KG1 (cell line): ENCODE data around the gene EXOC6B.

Source experiments
- DNase-seq: peaks from one replicate; lab custom pipeline; 2025; lab: John Stamatoyannopoulos, UW

Gene EXOC6B

DNA sequence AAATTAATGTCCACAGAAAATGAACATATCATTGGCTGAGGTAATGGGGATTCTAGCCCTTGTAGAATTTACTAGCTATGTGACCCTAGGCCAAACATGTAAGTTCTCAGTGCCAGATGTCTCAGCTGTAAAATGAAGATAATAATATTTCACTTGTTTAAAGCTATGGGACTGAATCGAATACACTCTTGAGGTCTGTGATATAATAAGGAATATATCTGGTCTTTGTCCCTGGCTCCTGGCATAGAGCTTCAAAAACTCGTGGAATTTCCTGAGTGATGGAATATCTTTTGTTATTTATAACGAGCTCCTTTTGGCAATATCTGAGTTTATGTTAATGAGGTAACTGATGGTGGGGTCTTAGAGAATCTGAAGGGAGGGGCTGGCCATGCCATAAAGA lies 476.8 kb downstream of the EXOC6B start:
- DNase-seq, result no peak

DNA sequence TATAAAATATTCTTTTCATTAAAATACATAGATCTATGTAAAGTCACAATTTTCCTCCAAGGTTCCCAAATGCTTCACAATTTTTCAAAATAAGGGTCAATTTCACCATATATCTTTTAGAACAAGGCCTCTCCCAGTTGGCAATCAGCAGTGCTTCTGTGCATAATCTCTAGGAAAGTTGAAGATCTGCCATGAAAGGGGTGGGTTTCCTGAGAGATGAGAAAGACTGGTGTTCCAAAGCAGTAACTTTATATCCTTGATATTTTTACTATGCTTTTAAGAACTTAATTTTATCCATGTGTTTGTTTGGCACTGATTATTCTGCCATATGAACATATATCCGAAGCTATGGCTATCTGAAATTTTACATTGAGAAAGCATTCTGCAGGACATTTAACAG lies 478.8 kb downstream of the EXOC6B start:
- no peak for DNase-seq

DNA sequence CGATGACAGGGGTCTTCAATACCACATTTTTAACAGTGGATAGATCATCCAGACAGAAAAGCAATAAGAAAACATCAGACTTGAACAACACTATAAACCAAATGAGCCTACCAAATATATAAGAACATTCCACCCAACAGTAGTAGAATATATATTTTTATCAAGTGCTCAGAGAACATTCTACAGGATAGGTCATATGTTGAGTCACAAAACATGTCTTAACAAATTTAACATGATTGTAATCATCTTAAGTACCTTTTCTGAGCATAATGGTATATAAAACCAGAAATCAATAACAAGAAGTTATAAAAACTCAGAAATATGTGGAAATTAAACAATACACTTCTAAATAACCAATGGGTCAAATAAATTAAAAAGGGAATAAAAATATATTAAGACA lies 484.2 kb downstream of the EXOC6B start:
- DNase-seq, result no peak

DNA sequence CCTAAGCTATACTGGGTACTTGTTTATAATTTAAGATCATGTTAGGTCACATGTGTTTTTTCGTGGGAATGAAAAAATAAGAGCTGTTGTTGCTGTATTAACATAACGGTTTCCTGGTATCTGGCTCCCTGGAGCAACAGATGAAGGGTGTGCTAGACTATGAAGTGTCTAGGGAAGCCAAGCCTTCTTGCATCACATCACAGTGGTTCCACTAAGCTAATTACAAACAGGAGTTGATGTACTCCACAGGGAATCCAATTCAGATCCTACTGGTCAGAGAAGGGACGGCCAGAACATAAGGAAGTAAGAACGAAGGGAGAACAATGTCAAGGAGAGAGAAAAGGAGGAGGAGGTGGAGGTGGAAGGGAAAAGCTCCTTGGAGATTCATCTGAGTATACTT lies 485.2 kb downstream of the EXOC6B start:
- no peak for DNase-seq

DNA sequence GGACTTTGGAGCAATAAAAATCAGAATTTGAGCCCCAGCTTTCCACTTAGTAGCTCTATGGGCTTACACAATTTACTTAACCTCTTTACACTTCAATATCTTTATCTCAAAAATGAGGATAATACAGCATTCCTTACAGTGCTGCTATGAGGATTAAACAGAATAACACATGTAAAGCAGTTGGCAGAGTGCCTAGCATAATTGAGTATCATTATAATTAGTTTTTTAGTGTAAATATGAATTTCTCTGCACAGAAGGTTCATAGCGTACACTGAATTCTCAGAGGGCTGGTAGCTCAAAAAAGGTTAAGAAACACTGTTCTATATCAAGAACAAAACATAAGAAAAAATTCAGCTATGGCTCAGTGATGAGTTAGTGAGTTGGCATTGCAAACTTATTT lies 487.8 kb downstream of the EXOC6B start:
- DNase-seq, result no peak

DNA sequence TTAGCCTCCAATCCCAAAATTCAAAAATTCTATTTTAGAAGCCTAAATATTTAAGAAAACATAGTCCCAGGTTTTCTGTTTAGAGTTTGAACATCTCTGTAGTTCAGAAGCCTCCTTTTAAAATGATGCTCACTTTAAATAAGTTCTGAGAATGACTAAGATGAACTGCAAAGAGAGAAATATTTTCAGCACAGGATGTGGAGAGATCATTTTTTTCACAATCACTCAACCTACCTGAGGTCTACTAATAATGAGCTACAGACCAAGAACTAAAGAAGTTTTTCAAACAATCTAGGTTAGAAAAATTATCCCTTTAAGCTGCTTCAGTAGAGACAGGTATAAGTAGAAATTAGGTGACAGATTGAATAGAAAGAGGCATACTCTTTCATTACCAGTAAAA lies 493.1 kb downstream of the EXOC6B start:
- DNase-seq, result no peak

DNA sequence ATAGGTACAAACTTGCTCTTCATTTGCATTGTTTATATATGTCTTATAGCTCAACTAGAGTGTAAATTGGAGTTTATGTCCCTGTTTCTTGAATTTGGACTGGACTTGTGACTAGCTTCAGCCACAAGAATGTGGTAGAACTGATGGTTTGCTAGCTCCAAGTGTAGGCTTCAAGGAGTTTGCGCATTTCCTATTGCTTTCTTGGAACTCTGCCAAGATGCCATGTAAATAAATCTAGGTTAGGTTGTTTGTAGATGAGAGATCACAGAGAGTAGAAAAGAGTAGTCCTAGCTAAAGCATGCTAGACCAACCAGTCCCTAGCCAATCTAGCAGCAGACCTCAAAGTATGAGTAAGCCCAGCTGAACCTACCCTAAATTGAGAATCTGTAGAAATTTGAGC lies 495.2 kb downstream of the EXOC6B start:
- DNase-seq, result no peak

DNA sequence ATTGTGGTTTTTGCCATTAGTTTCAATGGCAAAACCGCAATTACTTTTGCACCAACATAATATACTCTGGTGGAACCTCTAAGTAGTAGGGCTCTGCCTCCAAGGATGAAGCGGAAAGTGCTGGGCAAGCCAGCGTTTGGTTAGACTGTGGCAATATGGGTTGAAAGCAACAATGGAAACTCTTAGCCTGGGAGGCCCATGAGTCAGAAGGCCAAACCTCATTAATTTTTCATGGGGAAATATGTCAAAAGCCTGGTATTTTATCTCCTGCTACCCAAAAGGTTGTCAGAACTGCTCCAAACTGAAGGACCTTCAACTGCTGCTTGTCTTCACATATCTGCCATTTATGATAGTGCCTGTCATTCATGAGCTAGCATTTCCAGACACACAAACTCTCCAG lies 499.1 kb downstream of the EXOC6B start:
- no peak for DNase-seq

DNA sequence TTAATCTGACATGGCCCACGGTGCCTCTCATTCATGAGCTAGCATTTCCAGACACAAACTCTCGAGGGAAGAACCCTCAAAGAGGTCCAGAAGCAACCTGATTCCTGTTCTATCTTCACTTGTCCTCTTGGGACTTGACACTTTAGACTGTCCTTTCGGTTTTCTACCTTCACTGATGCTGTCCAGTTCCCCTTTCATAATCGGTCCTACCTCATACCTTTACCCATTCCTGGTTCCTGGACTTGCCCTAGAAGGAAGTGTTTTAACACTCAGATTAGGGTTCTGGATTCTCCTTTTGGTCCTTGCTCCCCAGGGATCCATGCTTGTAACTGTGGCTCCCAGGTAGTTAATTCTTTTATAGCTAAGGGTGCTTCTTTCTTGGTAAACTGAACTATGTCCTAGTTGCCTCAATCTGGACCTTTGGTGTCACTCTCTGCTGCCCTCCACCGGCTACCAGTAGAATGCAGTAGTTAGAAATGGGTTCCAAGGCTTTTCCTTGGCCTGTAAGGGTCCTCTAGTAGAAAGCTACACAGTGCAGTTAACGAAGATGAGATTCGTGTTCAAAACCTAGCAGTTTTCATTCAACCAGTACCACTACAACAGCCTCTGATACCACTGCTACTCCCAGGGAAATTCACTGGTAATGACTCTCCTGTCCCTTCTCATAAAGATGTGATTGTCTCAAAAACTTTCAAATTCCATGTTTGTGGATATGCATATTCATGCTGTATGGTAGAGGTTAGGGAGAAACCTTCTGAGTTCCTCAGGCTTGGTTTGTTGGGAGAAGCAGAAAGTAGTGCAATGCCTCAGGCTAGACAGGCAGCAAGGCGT lies 500.0 kb downstream of the EXOC6B start:
- no peak for DNase-seq

DNA sequence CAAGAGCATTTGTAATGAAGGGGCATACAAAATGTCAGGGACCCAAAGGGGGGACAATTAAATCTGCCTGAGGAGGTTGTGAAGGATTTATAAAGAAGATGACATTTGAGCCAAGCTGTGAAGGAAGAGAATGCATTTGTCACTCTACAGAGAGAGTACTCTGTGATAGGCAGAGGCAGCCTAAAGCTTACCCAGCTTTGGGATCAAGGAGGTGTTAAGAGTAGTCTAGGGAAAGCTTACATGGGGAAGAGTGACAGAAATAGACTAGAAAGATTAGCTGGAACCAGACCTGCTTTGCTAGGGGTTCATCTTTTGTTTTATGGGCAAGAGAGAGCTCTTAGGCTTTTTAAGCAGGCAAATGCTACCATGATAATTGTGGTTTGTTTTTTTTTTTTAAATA lies 509.1 kb downstream of the EXOC6B start:
- no peak for DNase-seq

DNA sequence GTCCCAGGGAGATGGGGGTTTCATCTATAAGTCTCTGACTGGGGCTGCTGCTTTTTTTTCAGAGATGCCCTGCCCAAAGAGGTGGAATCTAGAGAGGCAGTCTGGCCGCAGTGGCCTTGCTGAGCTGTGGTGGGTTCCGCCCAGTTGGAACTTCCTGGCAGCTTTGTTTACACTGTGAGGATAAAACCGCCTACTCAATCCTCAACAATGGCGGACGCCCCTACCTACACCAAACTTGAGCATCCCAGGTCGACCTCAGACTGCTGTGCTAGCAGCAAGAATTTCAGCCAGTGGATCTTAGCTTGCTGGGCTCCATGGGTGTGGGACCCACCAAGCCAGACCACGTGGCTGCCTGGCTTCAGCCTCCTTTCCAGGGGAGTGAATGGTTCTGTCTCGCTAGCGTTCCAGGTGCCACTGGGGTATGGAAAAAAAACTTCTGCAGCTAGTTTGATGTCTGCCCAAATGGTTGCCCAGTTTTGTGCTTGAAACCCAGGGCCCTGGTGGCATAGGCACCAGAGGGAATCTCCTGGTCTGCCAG lies 525.6 kb downstream of the EXOC6B start:
- DNase-seq, result no peak

DNA sequence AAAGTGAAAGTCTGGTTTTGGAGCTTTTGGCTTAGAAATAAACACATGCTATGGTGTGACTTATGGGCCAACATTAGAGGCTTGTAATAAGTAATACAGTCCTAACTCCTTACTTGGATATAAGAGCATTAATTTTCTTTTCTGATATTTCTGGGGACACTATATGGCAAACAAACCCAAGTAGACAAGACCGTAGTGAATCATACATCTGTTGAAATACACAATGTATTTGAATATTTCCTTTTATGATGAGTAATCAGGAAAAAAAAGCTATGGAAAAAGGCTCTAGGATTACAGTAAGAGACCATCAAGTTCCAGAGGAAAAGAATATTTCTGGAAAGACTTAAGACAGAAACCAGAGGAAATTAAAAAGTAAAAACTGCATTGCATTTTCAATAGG lies 532.2 kb downstream of the EXOC6B start:
- DNase-seq, result no peak

DNA sequence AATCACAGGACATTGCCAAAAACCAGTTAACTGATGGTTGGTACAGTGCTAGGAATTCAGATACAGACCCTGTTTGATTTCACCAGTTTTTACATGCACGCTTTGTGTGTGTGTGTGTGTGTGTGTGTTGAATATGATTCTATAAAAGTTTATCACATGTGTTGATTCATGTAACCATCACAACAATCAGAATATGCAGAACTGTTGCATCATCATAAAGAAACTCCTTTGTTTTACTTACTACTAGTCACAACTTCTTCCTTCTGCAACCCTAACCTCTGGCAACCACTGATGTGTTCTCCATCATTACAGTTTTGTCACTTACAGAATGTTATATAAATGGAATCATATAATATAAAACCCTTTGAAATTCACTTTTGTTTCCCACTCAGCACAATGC lies 533.4 kb downstream of the EXOC6B start:
- DNase-seq, result no peak

DNA sequence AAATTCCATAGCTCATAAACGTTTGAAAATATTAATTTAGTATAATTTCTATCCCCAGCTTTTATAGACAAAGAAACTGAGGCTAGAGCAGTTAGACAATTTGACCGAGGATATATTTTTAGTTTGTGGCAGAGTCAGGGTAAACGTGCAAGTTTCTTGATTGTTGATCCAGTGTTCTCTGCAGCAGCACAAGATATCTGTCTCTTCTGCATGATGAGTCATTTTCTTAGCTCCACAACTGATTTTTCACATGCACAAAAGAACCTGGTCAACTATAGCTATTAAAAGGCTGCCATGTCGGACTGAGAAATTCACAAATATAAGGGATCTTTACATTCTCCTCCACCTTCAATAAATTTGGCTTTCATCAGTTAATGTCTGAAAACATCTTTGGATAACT lies 534.8 kb downstream of the EXOC6B start:
- no peak for DNase-seq

DNA sequence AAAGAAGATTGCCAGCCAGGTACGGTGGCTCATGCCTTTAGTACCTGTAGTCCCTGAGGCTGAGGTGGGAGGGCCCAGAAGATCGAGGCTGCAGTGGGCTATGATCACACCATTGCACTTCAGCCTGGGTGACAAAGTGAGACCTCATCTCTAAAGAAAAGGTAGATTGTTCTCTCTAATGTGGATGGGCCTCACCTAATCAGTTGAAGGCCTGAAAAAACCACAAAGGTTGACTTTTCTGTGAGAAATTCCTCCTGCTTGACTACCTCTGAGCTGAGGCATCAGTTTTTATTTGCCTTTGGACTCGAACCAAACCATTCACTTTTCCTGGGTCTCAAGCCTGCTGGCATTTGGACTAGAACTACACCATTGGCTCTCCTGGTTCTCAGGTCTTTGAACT lies 536.1 kb downstream of the EXOC6B start:
- DNase-seq, result no peak

DNA sequence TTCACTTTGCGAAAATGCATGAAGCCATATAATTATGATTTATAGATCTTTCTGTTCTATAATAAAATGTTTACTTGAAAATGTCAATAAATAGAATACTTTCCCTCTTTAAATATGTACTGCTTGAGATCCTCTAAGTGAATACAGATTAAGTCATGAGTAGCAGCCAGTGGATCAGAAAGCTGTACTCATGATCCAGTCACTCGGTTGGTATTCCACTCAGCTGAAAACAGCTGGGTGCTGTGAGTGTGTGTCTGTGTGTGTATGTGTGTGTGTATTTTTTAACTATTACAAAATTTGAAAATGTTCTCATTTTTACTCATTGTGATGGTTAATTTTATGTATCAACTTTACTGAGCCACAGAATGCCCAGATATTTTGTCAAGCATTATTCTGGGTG lies 536.5 kb downstream of the EXOC6B start:
- no peak for DNase-seq

DNA sequence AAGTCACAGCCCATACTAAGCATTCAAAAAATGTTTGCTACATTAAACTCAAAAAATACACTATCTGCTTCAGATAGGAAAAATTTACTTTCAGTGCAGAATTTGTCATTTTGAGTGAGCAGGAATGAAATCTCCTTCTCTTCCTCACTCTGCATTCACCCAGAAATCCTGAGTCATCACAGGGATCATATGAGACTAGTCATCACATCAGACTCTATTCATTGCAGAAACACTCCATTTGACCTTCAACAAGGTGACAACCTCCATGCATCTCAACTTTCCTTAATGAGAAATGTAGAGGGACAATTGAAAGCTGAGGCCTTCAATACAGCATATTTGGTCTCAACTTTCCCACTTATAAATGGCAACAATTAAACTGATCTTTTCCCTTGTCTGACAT lies 547.8 kb downstream of the EXOC6B start:
- DNase-seq, result no peak

DNA sequence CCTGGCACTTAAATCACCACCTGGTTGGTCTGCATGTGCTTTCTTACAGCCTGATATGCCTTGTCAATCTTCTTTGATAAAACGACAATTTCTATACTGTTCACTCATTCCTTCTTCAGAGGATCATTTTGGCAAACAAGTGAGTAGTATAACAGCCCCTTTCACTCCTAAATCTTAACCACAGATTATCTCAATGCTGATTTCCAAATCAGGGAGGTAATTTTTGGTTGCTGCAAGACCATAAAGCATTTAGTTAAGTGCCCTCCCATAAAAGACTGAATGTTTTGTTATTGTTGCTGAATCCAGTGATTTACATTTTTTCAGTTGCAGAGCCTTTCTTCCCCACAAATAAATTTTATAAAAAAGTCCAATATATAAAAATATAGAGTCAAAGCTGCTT lies 549.0 kb downstream of the EXOC6B start:
- no peak for DNase-seq

DNA sequence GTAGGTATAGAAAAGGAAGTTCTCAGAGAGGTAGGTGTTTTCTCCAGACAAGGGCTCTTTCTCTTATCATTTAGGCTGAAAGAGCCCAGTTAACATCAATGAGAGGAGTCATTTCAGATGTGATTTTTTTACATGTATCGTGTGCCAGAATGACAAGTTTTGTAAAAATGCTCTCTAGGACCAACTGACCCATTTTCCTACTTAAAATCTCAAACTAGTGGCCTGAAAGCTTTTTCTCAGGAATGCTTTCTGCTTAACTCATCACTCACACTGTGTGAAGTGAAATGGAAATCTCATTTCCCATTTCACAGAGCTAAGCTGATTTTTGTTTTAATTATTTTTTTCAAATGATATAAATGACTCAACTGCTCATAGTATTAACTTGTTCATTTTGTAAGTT lies 549.5 kb downstream of the EXOC6B start:
- DNase-seq, result no peak

DNA sequence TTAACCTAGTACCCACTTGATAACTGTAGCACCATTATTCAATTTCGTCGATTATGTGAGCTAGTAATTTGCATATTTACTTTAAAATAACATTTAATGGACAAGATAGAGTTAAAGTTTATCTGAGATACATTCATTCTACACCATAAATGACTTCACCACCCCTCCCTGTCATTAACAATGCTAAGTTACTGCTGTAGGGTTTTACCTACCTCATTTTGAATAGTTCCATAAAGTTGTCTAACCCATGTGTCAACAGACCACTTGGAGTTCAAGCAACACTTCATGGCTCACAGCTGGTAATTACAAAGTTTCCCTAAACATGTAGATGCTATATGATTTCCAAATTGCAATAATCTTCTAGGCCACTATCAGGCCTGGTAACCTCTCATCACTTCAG lies 550.7 kb downstream of the EXOC6B start:
- no peak for DNase-seq

DNA sequence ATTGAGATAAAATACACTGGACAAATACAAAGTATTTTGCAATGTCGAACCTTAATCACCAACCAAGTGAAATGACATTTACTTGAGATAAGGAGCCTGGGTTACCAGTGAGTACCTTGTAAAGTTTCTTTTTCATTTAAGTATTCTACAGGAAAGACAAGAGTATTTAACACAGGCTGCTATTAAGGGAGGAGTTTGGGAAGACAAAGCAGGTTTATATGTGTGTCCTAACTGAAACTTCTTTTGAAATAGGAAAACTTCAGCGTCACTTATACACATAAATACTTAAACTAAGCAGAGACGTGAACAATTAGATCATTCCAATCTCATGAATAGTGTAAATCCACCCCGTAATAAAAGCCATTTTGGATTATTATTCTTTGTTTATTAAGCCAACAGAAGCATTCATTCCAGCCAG lies 551.4 kb downstream of the EXOC6B start:
- no peak for DNase-seq

DNA sequence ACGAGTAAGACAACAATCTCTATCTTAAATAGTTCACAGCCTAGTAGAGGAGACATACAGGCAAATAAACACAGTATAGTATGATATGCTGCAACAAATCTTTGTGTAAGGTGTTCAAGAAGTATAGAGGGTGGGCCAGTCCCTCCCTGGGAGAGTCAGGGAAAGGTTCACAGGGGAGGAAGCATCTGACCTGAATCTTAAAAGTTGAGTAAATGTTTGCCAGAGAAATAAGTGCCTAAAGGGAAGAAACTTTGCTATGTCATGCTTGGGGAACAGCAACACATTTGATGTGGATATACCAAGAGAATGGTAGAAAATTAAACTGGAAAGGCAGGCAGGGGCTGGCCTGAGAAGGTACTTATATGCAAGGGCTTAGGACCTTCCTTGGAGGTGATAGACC lies 552.4 kb downstream of the EXOC6B start:
- DNase-seq, result no peak

DNA sequence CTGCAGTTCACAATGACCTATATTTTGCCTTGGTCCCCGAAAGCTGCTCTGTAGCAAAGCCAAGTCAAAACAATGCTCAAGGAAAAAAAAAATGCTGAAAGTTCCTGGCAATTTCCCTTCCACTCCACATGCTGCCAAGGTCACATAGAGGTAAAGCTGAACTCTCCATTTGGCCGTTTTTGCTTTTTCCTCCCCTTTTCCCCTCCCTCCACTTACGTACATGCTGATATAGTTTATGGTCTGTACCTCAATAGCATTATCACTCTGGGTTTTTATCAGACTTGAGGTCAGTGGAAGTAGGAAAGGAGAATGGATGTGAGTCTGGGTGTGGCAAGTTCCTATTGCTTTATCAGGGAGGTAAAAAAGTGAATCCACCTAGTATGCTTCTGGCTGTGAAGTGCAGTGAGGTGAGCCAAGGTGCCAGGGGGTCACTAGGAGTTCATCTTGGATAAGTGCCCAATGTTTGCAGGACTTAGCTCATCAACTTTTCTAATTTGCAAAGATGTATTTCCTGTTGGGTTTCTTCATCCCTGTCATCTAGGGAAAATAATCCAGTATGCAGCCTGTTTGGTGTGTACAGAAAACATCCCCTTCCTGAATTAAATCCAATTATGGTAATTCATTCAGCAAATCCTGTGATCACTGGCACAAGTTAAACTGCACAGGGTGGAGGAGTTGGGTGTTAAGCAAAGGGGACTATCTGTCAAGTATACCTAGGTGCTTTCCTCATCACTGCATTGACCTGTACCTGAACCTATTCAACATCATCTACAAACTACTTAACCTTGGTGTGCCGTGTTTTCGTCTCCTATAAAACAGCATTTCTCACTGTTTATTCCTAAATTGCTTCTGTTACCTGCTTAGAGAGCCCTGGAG lies 553.8 kb downstream of the EXOC6B start:
- no peak for DNase-seq
